Erythroblast (primary cell): ENCODE data around the gene TSPAN16.

Experiments used
- GATA1 ChIP-seq: IDR thresholded peaks from 2 replicates; pipeline ENCODE4 v1.6.1; 2011; ENCODE audit warnings: low read depth, mild to moderate bottlenecking, control low read depth, low read length, moderate library complexity
- POLR2A ChIP-seq: IDR thresholded peaks from 2 replicates; pipeline ENCODE4 v1.6.1; 2011; ENCODE audit warnings: mild to moderate bottlenecking, low read length

DNA sequence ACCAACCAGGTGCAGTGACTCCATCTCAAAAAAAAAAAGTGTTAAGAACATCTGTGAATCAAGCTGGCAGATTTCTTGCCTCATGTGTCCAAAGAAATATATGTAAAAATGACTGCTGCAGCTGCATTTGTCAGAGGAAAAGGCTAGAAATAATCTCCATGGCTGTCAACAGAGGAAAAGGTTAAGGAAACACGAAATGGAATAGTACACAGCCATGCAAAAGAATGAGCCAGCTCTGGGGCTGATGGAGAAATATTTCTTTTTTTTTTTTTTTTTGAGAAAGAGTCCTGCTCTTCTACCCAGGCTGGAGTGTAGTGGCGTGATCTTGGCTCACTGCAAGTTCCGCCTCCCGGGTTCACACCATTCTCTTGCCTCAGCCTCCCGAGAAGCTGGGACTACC lies 36.9 kb downstream of the TSPAN16 start:
- TF ChIP-seq POLR2A (no peak), GATA1 (no peak)
